ACHN (cell line): Measurements from ENCODE around the gene NODAL.
"Not testable (repeated sequence)": the region's sequence is repeated elsewhere in the genome, so short reads cannot be mapped to it uniquely, and the experiment has no call there.

Experiments used
- DNase-seq: peaks from one replicate; pipeline ENCODE4 v3.0.0-alpha.2; 2015
- in situ Hi-C: cut with HindIII; loops from 2 replicates; pipeline ENCODE4 v1.10.0; 2017; ENCODE audit warnings: low sequenced_read_pairs, low pct_ligation_motif_present, low pct_unique_long_range_greater_than_20kb

NODAL gene

DNA sequence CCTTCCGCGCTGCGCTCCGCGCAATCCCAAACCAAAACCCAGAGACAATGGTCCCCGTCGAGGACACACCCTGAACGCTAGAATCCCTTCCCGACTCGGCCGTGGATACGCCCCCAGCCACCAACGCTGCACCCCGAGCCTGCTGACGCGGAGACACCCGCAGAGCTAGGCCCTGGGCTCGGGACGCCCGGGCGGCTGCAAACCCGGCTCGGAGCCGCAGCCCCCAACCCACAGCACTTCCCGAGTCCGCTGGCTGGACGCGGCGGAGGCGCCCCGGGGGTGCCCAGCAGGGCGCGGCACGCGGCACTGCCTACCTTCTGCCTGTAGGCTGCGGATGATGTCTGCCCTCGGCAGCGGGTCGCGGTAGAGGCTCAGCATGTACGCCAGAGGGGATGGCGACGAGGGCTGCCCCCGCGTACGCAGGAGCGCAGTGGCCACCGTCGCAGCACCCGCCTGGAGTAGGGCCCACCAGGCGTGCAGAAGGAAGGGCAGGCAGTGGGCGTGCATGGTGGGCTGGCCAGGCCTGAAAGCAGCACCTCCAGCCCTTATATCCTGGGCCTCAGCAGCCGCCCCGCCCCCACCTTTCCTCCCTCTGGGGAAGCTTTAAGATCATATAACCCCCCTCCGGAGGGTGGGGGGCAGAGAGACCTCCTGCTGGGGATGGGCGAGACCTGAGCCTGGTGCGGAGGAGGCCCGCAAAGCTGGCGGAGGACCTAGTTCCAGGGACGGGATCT lies at the start of gene NODAL:
NODAL (minus strand) TSS at position 521 of the 734 bp plus-strand sequence; CDS start at position 507, 14 bp downstream.
- in situ Hi-C loops: no loop called here
- no peak for DNase-seq

DNA sequence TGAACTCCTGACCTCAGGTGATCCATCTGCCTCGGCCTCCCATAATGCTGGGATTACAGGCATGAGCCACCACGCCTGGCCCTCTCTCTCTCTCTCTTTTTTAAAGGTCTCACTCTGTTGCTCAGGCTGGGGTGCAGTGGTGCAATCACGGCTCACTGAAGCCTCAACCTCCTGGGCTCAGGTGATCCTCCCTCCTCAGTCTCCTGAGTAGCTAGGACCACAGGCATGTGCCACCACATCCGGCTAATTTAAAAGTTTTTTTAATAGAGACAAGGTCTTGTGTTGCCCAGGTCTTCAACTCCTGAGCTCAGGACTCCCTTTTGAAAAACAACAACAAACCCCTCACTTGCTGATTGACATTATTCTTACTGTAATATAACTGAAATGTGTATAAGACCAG lies 48.7 kb upstream of the NODAL start:
- in situ Hi-C loops: no loop called here
- no peak for DNase-seq

DNA sequence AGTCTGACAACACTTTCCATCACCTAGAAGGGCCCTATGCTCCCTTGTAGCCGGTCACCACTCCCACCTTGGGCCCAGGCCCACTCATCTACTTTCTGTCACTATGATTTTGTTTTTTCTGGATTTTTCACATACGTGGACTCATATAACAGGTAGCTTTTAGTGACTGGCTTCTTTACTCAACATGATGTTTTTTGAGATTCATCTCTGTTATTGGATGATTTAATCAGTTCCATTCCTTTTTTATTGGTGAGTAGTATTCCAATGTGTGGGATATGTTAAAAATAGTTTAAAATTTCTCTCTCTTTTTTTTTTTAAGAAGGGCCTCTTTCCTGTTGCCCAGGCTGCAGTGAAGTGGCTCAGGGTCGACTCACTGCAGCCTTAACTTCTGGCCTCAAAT lies 46.3 kb upstream of the NODAL start:
- in situ Hi-C loops: no loop called here
- no peak for DNase-seq

DNA sequence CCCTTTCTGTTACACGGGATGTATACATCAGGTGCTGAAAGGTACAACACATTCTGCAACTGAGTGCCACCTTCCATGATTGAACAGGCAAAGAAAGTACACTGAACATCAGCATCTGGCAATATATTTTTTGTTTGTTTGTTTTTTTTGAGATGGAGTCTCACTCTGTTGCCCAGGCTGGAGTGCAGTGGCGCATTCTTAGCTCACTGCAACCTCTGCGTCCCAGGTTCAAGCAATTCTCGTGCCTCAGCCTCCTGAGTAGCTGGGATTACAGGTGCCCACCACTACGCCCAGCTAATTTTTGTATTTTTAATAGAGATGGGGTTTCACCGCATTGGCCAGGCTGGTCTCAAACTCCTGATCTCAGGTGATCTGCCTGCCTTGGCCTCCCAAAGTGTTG lies 42.4 kb upstream of the NODAL start:
- DNase-seq, in situ Hi-C loops: not testable (repeated sequence)

DNA sequence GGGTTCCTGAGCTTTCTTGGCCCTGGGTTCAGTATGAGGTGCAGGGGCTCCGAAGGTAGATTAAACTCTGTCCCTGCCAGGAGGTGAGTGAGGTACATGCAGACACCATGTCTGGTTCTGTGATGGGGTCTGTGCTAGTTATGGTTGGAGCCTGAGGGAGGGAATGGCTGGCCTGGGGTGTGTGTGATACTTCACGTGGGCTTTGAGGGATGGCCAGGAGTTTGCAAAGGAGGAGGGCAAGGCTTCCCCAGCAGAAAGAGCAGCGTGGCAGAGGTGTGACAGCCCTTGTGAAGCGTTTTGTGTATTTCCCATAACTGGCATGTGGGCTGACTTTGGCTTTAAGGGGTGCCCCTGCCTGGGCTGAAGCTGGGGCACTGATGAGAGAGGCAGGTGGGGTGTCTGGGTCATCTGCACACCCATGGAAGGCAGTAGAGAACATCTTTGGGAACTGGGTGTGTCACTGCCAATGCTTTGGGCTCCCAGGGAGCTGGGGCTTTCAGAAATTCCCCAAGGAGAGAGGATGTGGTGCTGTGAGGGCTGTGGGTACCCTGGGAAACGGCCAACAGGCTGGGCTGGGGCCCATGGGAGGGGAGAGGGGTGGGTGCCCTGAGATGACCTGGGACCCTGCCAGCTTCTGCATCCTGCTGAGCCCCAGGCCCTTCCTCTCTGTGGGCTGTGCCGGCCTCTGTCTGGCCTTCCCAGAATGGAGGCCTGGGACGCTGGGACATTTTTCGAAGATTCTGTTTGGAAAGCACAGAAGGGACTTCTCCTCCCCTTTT lies 41.7 kb upstream of the NODAL start:
- in situ Hi-C loops: no loop called here
- no peak for DNase-seq

DNA sequence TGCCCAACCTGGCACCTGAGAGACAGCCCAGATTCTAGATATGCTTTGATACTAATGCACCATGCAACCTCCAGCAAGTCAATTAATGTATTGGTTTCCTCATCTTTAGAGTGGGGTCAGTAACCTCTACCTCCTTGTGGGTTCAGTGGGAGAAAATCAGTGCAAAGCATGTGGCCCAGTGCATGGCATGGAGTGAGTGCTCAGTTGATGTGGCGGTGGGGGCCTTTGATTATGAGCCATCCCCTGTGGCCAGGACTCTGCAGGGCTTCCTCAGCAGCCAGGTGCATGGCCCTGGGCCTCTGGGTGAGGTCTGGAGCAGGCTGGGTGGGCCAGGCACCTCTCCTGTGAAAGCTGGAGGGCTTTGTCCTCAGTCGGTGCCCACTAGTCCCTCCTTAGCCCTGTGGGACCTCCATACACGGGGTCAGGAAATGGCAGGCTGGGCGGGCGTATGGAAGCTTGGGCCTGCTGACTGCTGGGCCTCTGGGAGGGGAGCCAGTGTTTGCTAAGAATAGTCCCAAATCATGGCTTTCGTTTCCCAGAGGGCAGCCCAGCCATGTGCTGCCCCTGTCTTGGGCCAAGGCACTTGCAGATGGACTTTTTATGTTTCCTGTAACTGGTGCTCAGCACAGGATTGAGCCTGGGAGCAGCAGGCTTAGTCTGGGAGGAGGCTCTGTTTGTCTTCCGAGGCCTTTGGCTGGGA lies 40.5 kb upstream of the NODAL start:
- in situ Hi-C loops: no loop called here
- no peak for DNase-seq

DNA sequence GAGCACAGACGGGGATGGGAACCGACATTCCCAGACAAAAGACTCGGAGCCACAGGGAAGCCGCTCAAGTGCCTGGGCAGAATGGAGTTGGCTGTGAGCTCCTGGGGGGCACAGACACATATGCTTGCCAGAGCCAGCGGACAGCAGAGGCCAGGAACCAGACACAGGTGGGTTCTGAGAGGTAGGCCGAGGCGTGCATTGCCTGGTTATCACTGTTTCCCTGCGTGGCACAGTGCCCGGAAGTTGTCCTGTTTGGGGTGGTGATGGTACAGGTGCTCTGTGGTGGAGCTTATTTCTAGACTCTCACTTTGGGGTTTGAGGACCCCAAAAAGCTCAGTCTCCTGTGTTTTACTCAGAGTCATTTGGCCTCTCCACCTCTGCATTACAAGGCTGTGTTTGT lies 39.6 kb upstream of the NODAL start:
- in situ Hi-C loops: no loop called here
- no peak for DNase-seq

DNA sequence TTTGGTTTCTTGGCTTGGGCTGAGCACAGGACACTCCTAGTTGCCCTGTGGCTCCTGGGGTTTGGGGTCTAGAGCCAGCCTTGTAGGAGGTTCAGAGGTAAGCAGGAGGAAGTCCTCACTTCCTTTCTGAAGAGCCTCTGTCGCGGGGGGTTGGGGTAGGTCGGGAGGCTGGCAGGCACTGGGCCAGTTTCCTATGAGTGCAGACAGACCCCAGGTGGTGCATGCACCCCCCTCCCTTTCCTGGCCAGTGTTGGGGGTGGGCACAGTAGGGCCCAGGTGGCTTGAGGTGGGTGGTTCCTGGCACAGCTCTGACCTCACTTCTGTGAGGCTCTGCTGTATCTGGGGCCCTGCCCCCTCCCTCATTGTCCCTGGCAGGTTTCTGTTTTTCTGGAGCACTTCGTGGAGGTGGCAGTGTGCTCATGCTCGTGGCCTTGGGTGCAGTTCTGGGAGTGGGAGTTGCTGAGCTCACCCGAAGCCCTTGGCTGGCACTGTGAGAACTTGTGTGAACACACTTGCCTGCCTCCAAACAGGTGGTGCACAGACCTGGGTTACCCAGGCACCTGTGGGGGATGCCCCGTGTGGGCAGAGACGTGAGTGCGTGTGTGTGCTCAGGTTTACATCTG lies 38.9 kb upstream of the NODAL start:
- in situ Hi-C loops: no loop called here
- DNase-seq: no peak

DNA sequence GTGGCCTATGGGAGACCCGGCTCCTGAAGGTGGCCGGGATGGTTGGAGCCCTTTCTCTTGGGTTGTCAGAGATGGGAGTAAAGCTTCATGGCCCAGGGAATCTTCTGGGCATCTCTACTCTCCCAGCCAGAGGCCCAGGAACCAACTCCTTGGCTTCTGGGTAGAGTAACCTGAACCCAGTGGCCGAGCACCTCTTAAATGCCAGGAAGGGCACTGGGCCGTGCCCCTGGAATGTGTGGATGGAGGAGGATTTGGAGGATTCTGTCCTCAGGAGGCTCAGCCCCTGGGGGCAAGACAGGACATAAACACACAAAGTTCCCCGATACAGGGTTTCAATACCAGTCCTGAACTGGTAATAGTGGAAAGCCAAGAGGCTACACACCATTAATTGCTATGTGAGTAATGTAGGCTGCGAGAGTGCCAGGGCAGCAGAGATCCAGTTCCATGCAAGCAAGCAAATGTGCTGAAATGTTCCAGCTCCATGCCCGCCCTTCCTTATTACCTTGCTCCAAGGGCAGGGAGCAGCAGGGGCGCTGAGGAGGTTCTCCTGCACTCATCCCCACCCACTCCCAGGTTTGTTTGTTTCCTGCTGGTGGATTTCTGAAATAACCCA lies 38.3 kb upstream of the NODAL start:
- no peak for DNase-seq
- in situ Hi-C loops: no loop called here

DNA sequence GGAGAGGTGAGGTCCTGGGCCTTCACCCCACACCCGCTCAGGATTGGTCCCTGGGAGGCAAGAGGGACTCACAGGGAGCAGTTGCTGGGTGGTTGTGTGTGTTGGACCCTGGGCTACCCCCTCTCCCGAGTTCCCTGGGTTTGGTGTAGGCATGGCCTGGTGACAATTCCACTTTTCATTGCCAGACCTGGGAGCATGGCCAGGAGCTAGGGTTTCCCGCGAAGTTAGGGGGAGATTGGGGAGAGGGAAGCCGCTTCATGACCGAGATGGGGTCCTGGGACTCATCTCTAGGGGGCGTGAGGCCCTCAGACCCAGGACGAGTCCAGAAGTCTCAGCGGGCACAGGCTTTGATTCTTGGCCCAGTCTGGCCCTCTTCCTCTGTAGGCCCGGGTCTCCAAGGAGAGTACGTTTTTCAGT lies 37.7 kb upstream of the NODAL start:
- no peak for DNase-seq

DNA sequence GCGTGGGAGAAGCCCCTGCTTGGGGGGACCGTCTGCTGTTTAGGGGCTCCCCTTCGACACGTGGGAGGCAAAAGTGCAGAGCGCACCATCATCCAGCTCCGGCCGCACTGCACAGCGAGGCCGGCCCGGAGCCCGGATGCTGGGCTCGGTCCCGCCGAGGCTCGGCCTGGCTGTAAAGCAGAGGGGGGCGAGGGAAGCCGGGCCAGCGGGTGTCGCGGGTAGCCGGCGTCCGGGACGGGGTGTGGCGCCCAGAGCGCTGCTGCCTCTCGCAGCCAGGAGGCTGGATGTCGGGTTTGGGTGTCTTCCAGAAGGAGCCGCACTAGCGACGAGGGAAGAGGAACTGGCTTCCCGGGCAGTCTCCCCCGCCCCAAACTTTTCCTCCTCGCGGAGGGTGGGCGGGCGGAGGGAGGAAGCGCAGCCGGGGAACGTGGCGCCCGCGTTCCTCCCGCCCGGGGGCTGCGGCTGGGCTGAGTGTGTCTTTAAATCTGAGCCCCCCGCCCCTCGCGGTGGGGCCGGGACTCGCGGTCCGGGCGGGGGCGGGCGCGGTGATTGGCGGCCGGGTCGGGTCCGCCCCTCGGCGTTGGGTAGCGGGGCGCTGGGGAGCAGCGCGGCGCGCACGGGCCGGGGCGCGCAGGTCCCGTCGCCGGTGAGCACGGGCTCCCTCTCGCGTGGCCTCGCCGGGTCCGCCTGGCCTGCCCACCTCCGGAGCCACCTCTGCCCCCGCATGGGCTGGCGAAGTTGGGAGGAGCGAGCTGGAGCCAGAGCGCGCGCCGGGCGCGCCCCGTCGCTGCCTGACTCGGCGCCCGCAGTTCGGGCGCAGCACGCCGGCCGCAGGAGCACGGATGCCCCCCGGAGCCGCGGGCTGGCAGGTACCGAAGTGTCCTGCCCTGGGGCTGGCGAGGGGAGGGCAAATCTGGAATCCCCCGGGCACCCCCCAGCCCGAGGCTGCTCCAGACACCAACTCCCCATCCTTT lies 37.0 kb upstream of the NODAL start, which contains the start of gene PALD1:
PALD1 (plus strand) TSS at position 577 of the 974 bp plus-strand sequence. CDS start 47,185 bp downstream, outside the sequence.
- peak; percentile 49 for DNase-seq
- in situ Hi-C loops: no loop called here

More for the DNA sequence above, 37.7 kb upstream of the NODAL start:
- in situ Hi-C loops: no loop called here

DNA sequence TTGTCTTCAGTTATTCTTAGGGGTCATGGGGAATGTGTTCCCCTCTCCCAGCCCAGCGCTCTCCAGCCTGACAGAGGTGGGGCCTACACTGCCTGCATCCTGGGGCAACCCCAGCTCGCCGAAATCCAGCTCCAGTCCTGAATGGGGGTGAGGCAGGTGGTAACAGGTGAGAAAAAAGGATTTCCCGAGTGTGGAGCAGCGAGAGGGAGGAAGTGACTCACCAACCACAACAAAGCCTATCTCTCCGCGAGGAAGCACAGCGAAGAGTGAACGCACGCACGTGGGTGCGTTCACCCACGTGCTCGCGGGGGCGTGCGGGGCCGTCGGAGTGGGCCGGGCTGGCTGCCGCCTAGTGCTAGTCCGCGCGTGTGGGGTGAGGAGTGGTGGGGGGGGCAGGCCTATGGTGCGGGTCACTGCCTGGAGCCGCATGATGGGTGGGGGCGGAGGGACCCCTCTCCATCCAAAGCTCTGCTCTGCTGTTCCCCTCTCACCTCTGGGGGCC lies 36.2 kb upstream of the NODAL start:
- in situ Hi-C loops: no loop called here
- no peak for DNase-seq

DNA sequence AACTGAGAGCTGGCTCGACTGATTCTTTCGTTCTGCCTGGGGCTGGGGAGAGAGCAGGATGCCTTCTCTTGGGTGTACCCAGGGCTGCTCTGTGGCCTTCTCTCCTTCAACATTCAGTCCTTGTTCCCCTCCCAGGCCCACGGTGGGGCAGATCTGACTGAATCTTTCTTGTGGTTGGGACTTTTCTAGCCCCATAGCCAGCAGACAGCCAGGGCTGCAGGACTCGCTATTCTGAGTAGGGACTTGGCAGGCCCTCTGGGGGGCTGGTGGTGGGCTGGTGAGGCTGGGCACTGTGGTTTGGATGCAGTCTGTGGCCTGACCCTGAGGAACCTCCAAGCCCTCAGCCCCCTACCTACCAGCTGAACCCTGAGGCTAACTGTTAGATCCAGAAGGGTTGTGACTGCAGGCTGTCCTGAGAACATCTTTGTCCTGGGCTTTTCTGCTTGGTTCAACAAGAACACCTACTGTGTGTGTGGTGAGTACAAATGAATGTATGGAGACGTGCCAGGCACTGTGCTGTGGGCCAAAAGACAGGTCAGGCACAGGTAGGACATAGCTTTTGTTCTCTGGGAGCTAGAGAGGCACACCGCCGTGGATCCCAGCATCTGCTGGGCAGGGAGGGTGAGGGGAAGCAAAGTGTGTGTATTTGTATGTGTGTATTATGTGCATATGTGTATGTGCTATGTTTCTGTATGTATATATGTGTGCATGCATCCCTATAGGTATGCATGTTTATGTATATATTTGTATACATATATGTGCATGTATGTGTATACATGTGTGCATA lies 35.0 kb upstream of the NODAL start:
- no peak for DNase-seq
- in situ Hi-C loops: no loop called here

DNA sequence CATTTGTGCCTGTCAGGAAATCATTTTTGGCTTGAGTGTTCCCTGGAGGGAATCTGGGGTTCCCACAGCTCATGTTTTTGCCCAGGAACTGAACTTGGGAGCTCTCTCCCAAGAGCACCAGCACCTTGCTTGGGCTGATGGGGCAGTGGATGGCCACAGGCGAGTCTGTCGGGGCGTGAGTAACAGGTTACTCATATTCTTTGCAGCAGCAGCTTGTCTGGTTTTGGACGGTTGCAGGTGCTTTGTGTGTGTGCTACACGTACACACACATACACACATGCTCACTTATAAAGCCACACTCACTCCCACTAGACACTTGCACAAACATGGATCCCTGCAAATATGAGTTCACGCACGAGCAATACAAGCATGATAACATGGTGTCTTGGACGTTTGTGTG lies 34.2 kb upstream of the NODAL start:
- in situ Hi-C loops: no loop called here
- DNase-seq: peak; percentile 17

DNA sequence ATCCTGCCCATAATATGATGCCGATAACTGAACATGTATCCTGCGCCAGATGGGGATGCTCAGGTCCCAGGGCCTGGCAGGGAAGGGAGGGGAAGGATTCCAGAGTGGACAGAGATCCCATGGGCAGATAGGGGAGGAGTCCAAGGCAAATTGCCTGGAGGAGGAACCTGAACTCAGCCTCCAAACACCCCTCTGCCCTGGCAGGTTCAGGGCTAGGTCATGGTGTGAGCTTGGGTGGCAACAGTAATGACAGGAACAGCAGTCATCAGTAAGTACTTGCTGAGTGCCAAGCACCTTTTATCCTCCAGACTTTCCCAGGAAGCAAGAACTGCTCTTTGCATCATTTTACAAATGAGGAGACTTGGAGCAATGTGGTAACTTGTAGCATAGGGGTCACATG lies 33.3 kb upstream of the NODAL start:
- in situ Hi-C loops: no loop called here
- DNase-seq: no peak

DNA sequence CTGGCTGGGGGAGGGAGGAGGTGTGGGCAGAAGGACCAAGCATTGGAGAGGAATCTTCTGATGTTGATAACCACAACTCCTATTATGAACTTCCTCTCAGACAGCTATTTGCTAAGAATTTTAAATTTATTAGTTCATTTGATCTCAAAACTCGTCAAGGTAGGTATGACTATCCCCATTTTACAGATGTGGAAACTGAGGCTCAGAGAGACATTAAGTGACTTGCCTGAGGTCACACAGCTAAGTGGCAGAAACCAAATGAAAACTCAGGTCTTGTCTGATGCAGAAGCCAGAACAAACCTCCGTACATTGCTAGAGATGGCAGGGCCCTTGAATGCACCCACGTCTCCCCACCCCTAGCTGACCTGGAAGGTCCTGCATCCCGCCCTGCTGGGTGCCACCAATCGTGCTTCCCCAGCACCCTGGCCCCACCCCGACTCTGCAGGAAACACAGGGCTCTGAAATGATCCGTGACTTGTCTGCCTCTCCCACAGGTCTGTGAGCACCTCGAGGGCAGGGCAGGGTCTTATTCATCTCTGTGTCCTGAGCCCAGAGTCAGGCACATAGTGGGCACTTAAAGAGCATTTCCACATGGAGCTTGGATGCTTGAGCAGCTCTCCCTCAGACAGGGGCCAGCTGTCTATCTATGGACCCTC lies 31.4 kb upstream of the NODAL start:
- in situ Hi-C loops: no loop called here
- DNase-seq: no peak
